Spleen (tissue), 11 donors: Measurements from ENCODE around the gene NANOGP8. TPM values are rescaled to one million over a fixed set of nuclear protein-coding genes. Genes with fewer than 3 reads are reported as not detected.

ENCODE experiments used
- DNase-seq: peaks from one replicate; pipeline ENCODE4 v3.0.0-alpha.2; 2020
- H3K27ac ChIP-seq, 8 donors: fragments of 200-600 bp; sonication (generic) in 7 of 8; 1 replicate in 4 of 8; 2 replicates in 4 of 8; pipeline versions ENCODE4 v1.5.0 to v1.8.0; 2016 to 2021; ENCODE audit warnings: inconsistent platforms in 4 of 8, mild to moderate bottlenecking in 4 of 8, moderate library complexity in 1 of 8
- H3K27me3 ChIP-seq, 7 donors: fragments of 200-600 bp; sonication (generic) in 6 of 7; replicated peaks in 1 of 7; 1 replicate in 4 of 7; 2 replicates in 3 of 7; pipeline versions ENCODE4 v1.5.0 to v1.8.0; 2016 to 2021; ENCODE audit warnings: inconsistent platforms in 3 of 7, mild to moderate bottlenecking in 1 of 7
- H3K36me3 ChIP-seq, 6 donors: fragments of 200-600 bp; sonication (generic) in 5 of 6; 1 replicate in 4 of 6; 2 replicates in 2 of 6; pipeline versions ENCODE4 v1.5.0 to v1.8.0; 2016 to 2021; ENCODE audit warnings: inconsistent platforms in 2 of 6
- H3K4me1 ChIP-seq, 6 donors: fragments of 200-600 bp; sonication (generic) in 5 of 6; 1 replicate in 3 of 6; 2 replicates in 3 of 6; pipeline versions ENCODE4 v1.5.0 to v1.8.0; 2016 to 2021; ENCODE audit warnings: inconsistent platforms in 3 of 6
- H3K4me3 ChIP-seq, 8 donors: fragments of 200-600 bp; sonication (generic) in 7 of 8; 1 replicate in 4 of 8; 2 replicates in 4 of 8; pipeline versions ENCODE4 v1.5.0 to v1.8.0; 2016 to 2021; ENCODE audit warnings: inconsistent platforms in 4 of 8, mild to moderate bottlenecking in 4 of 8, moderate library complexity in 2 of 8
- H3K9me3 ChIP-seq, 8 donors: fragments of 200-600 bp; sonication (generic) in 7 of 8; 1 replicate in 4 of 8; 2 replicates in 4 of 8; pipeline versions ENCODE4 v1.5.0 to v1.8.0; 2016 to 2021; ENCODE audit warnings: inconsistent platforms in 4 of 8
- CTCF ChIP-seq, 11 experiments: fragments of 200-600 bp in 7 of 11; fragments of 450-650 bp in 4 of 11; sonication (generic) in 4 of 11; IDR thresholded peaks in 8 of 11; conservative IDR thresholded peaks in 3 of 11; 1 replicate in 7 of 11; 2 replicates in 4 of 11; pipeline versions ENCODE4 v1.4.0 to v1.8.0; 2016 to 2021; ENCODE audit warnings: antibody characterized with exemption in 11 of 11, inconsistent platforms in 4 of 11, mild to moderate bottlenecking in 1 of 11
- POLR2A ChIP-seq, 3 donors: fragments of 450-650 bp; IDR thresholded peaks; one replicate each; pipeline ENCODE4 v1.5.1; 2017; ENCODE audit warnings: antibody characterized with exemption in 3 of 3, mild to moderate bottlenecking in 1 of 3
- POLR2AphosphoS5 ChIP-seq, 3 donors: sonication (generic); formaldehyde crosslinking; IDR thresholded peaks; one replicate each; pipeline ENCODE4 v1.5.1; 2017; ENCODE audit warnings: antibody characterized with exemption in 3 of 3
- WGBS, 5 donors: extraction: QIAGEN DNeasy Blood & Tissue Kit in 3 of 5; methylation state at CpG; one replicate each; pipeline versions ENCODE4 v1.1.5 to v1.1.7; 2013 to 2018; 5-methylcytosine and 5-hydroxymethylcytosine counted together
- intact Hi-C: fragments of 100-400 bp; cut with DNase I; formaldehyde crosslinking; loops from one replicate; pipeline ENCODE4 v1.15.0; 2023; ENCODE audit warnings: low total_unique reads
- polyA plus RNA-seq, 3 donors: library from polyadenylated mRNA; stranded (reverse); fragments of 200-250 nt; gene quantifications; one replicate each; pipeline ENCODE4 v1.2.1, GENCODE V29; 2013
- total RNA-seq, 7 donors: library from RNA; depleted of rRNA in 3 of 7; stranded (reverse); fragments of >200 nt in 3 of 7; fragmentation: NEBNext Ultra II Directional in 4 of 7; extraction: Animal tissue kit (Norgen Biotek cat#: 25700) in 4 of 7; gene quantifications; one replicate each; pipeline versions ENCODE4 v1.1.0 to v1.2.1, GENCODE V29; 2016 to 2021
- donor health status: healthy with polysubstance abuse.
- donor health status: DM: no; HTN: no; CAD: no; lungs with moderate emphysema.
- donor health status: DM: no; HTN: no; CAD: no.
- donor health status: Bipolar disorder and iron deficiency.
- donor health status: healthy.
- donor health status: DM: no; HTN: no; CAD: no.
- donor health status: DM: yes; HTN: yes; CAD: no.

NANOGP8 gene
- total and polyA plus RNA-seq, 10 donors: 0.50 to 4.4 (median 1.1) TPM; not detected in 5

GRCh38 chr15:35061825-35062737, 23.0 kb downstream of the NANOGP8 start:
- no peaks in the 10 kb centered on the region for H3K9me3 ChIP-seq
- TF ChIP-seq CTCF (IDR thresholded peaks at IDR 0.05 in 8 of 11, conservative IDR thresholded peaks at IDR 0.05 in 3 of 11) (no peak), POLR2AphosphoS5 (IDR thresholded peaks at IDR 0.05) (no peak), POLR2A (IDR thresholded peaks at IDR 0.05) (no peak)
- peaks cover 0 to 6% (median under 1%) of the 10 kb centered on the region in 6 donors for H3K4me1 ChIP-seq
- no peak overlapping the region for H3K27ac ChIP-seq
- WGBS, 5 donors: 85 to 93% (median 88%) methylated on average over 6 of the region's 6 CpGs
- no peaks in the 10 kb centered on the region for H3K36me3 ChIP-seq
- H3K27me3 ChIP-seq: no peaks in the 10 kb centered on the region
- intact Hi-C loops: no loop called here
- DNase-seq: no peak
- no peak overlapping the region for H3K4me3 ChIP-seq

DNA sequence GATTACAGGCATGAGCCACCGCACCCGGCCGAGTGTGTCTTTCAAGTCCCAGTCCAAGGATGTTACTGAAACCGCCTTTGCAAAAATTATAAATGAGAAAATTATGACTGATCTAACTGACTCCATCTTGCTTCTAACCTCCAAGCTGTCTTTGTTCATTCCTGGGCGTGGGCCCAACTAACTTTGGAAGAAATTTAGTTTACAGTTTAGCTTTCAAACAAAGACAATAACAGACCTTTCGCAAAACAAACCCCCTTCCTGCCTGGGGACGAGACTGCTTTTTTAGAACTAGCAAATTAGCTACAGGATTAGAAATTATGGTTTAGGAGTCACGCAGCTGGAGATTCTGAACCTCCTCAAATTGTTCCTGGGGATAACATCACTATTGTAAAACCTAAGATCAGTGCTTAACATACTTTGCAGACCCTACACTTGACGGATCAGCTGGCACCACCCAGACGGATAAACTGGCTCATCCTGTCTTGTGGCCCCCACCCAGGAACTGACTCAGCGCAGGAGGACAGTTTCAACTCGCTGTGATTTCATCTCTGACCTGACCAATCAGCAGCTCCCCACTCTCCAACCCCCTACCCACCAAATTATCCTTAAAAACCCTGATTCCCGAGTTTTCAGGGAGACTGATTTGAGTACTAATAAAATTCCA, 23.8 kb downstream of the NANOGP8 start:
- H3K27me3 ChIP-seq: no peaks in the 10 kb centered on the region
- H3K4me3 ChIP-seq: no peak overlapping the region
- TF ChIP-seq POLR2A (IDR thresholded peaks at IDR 0.05) (no peak), POLR2AphosphoS5 (IDR thresholded peaks at IDR 0.05) (no peak), CTCF (IDR thresholded peaks at IDR 0.05 in 8 of 11, conservative IDR thresholded peaks at IDR 0.05 in 3 of 11) (no peak)
- H3K36me3 ChIP-seq: no peaks in the 10 kb centered on the region
- H3K9me3 ChIP-seq: no peaks in the 10 kb centered on the region
- peaks cover 0 to 6% (median 0%) of the 10 kb centered on the region in 6 donors for H3K4me1 ChIP-seq
- no peak overlapping the region for H3K27ac ChIP-seq
- DNase-seq: no peak
- 74 to 87% (median 76%) methylated on average over 13 of the region's 13 CpGs for WGBS, 5 donors
- intact Hi-C loops: no loop called here

- 67 to 87% (median 76%) methylated on average over 4 of the region's 4 CpGs for WGBS, 5 donors
- H3K4me3 ChIP-seq: no peak overlapping the region
- no peaks in the 10 kb centered on the region for H3K36me3 ChIP-seq
- no peak for DNase-seq
- H3K9me3 ChIP-seq: no peaks in the 10 kb centered on the region
- peaks cover 0 to 6% (median 0%) of the 10 kb centered on the region in 6 donors for H3K4me1 ChIP-seq
- no peak overlapping the region for H3K27ac ChIP-seq
- H3K27me3 ChIP-seq: no peaks in the 10 kb centered on the region
- TF ChIP-seq CTCF (IDR thresholded peaks at IDR 0.05 in 8 of 11, conservative IDR thresholded peaks at IDR 0.05 in 3 of 11): no peak
- no peak for TF ChIP-seq POLR2A (IDR thresholded peaks at IDR 0.05)
- TF ChIP-seq POLR2AphosphoS5 (IDR thresholded peaks at IDR 0.05): no peak
- intact Hi-C loops: no loop called here
Measured at GRCh38 chr15:35060591-35060990, 24.5 kb downstream of the NANOGP8 start.

DNA sequence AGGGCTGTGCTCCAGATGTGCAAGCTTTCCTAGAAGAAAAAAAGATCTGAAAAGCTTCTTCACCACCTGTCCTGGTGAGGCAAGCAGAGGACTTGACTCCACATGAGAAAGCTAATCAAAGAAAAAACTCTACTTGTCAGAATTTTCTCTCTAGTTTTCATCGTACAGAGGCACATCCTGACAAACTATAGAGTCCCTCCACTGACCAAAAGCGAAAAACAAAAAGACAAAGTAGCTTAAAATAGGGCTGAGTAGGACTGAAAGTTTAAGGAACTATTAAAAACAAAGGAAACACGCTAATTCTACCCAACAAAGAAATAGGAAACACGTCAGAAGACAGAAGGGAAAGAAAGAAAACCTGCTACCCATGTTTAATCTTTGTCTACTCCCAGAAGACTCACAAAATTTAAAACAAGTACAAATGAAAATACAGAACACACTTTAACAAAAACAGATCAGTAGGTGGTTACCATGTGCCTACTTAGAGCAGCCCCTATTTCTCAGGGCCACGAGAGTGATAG, 26.5 kb downstream of the NANOGP8 start:
- H3K36me3 ChIP-seq: no peaks in the 10 kb centered on the region

More for the DNA sequence above, 26.5 kb downstream of the NANOGP8 start:
- H3K27me3 ChIP-seq: no peaks in the 10 kb centered on the region
- H3K9me3 ChIP-seq: no peaks in the 10 kb centered on the region
- DNase-seq: no peak
- peaks cover 0 to 6% (median 0%) of the 10 kb centered on the region in 6 donors for H3K4me1 ChIP-seq
- TF ChIP-seq POLR2AphosphoS5 (IDR thresholded peaks at IDR 0.05) (no peak), POLR2A (IDR thresholded peaks at IDR 0.05) (no peak), CTCF (IDR thresholded peaks at IDR 0.05 in 8 of 11, conservative IDR thresholded peaks at IDR 0.05 in 3 of 11) (no peak)
- peak overlapping the region in 6 of 8 donors; percentile 37 to 84 (median 72) for H3K27ac ChIP-seq
- WGBS, 5 donors: 34 to 52% (median 38%) methylated on average over 5 of the region's 5 CpGs
- intact Hi-C loops: no loop called here
- peak overlapping the region in 1 of 8 donors; percentile 24 for H3K4me3 ChIP-seq
